M059J (cell line): ENCODE data around the gene OGFOD2. TPM values are rescaled to one million over a fixed set of nuclear protein-coding genes. Genes with fewer than 3 reads are reported as not detected.

ENCODE experiments used
- total RNA-seq: library from RNA; depleted of rRNA; stranded (reverse); fragments of >200 nt; shearing (Covaris generic); gene quantifications from 2 replicates; pipeline ENCODE4 v1.2.3, GENCODE V29; 2014; rRNA removed

OGFOD2 gene
- total RNA-seq, 1 experiment from 2014 or later: 13.0 TPM

Other genes with a start within 250 kb of the OGFOD2 start
- gene HCAR1, start 244.4 kb upstream of the OGFOD2 start, total RNA-seq: not detected in 2 replicates
- gene DENR, start 222.4 kb upstream of the OGFOD2 start, total RNA-seq: 29.9 and 48.6 TPM in 2 replicates
- gene CCDC62, start 200.7 kb upstream of the OGFOD2 start, total RNA-seq: 0.02 and 0.27 TPM in 2 replicates
- gene HIP1R, start 139.8 kb upstream of the OGFOD2 start, total RNA-seq: 18.3 and 23.5 TPM in 2 replicates
- 27.7 and 28.9 TPM in 2 replicates for gene VPS37B, start 79.1 kb upstream of the OGFOD2 start, total RNA-seq
- 5.8 and 9.6 TPM in 2 replicates for gene ABCB9, start 8.8 kb upstream of the OGFOD2 start, total RNA-seq
- gene ARL6IP4, start 5.4 kb downstream of the OGFOD2 start, total RNA-seq: 99.5 and 197 TPM in 2 replicates
- 1.2 and 2.9 TPM in 2 replicates for gene PITPNM2, start 175.8 kb downstream of the OGFOD2 start, total RNA-seq